ENCODE data around the gene KNDC1.

DNA sequence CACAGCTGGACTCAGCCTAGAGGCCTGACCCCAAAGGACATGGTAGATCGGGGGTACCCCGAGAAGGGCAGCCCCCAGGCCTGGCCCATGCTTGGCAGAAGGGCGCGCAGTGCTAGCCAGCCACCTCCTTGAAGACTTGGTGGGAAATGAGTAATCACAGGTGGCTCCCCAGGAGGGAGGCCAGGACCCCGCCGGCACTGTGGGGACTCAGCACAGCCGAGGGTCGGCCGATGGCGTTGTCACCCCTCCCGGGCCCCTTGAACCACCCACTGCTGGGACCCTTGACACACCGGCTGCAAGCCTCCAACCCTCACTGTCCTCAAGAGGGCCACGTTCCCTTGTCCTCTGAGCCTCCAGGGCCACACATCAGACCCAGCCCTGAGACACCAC, 44.6 kb upstream of the KNDC1 start:
- TF ChIP-seq EZH2 (optimal IDR thresholded peaks at IDR 0.05; ENCODE audit: low read depth, low read length) = no peak
- no peak for TF ChIP-seq CTCF (IDR thresholded peaks at IDR 0.05; ENCODE audit: low read length)
- TF ChIP-seq EZH2phosphoT487 (IDR thresholded peaks at IDR 0.05; ENCODE audit: low read length) = no peak

All from MM.1S (cell line).